Neuronal stem cell (in vitro differentiated cells): ENCODE results near the gene HTR3A.

Experiments used
- DNase-seq: peaks from one replicate; pipeline ENCODE4 v3.0.0-alpha.2; 2013; ENCODE audit warnings: low spot score
- H2AFZ ChIP-seq: one replicate; pipeline ENCODE4 v1.6.1; 2013; ENCODE audit warnings: mild to moderate bottlenecking, low read length, inconsistent platforms
- H2AK5ac ChIP-seq: 2 replicates; pipeline ENCODE4 v1.6.1; 2013; ENCODE audit warnings: low read depth, mild to moderate bottlenecking, inconsistent platforms, low read length, moderate library complexity, mixed read lengths
- H2BK120ac ChIP-seq: 2 replicates; pipeline ENCODE4 v1.6.1; 2013; ENCODE audit warnings: low read depth, mild to moderate bottlenecking, inconsistent platforms, low read length, moderate library complexity, mixed read lengths
- H2BK12ac ChIP-seq: one replicate; pipeline ENCODE4 v1.6.1; 2013; ENCODE audit warnings: low read length, inconsistent platforms
- H2BK15ac ChIP-seq: 2 replicates; pipeline ENCODE4 v1.6.1; 2013; ENCODE audit warnings: mild to moderate bottlenecking, low read length, inconsistent platforms, mixed read lengths
- H2BK5ac ChIP-seq: one replicate; pipeline ENCODE4 v1.6.1; 2013; ENCODE audit warnings: inconsistent platforms, mild to moderate bottlenecking, low read length, moderate library complexity
- H3K14ac ChIP-seq: one replicate; pipeline ENCODE4 v1.6.1; 2013; ENCODE audit warnings: low read length, inconsistent platforms
- H3K18ac ChIP-seq: 2 replicates; pipeline ENCODE4 v1.6.1; 2013; ENCODE audit warnings: low read length, inconsistent platforms
- H3K23ac ChIP-seq: 2 replicates; pipeline ENCODE4 v1.6.1; 2013; ENCODE audit warnings: low read depth, mild to moderate bottlenecking, mixed read lengths, low read length, inconsistent platforms; ENCODE audit not compliant: poor library complexity
- H3K27ac ChIP-seq: replicated peaks from 3 replicates; pipeline ENCODE4 v1.5.1; 2013; ENCODE audit warnings: low read length, inconsistent platforms
- H3K27me3 ChIP-seq, 3 experiments: 2 replicates each; pipeline ENCODE4 v1.6.1; 2013; ENCODE audit warnings: low read length in 3 of 3, mild to moderate bottlenecking in 2 of 3, inconsistent platforms in 1 of 3, low read depth in 1 of 3, mixed read lengths in 1 of 3, moderate library complexity in 1 of 3; ENCODE audit not compliant: control insufficient read depth in 3 of 3, insufficient read depth in 3 of 3
- H3K36me3 ChIP-seq, 2 donors: replicated peaks in 1 of 2; 2 replicates each; pipeline ENCODE4 v1.6.1; 2013; ENCODE audit warnings: low read length in 2 of 2; ENCODE audit not compliant: control insufficient read depth in 2 of 2, insufficient read depth in 2 of 2
- H3K4ac ChIP-seq: 2 replicates; pipeline ENCODE4 v1.6.1; 2013; ENCODE audit warnings: inconsistent platforms, mild to moderate bottlenecking, low read length, moderate library complexity
- H3K4me1 ChIP-seq, 2 donors: 1 replicate in 1 of 2; 2 replicates in 1 of 2; pipeline ENCODE4 v1.6.1; 2013; ENCODE audit warnings: low read length in 2 of 2, low read depth in 1 of 2; ENCODE audit not compliant: control insufficient read depth in 2 of 2, insufficient read depth in 1 of 2
- H3K4me2 ChIP-seq: one replicate; pipeline ENCODE4 v1.6.1; 2013; ENCODE audit warnings: mild to moderate bottlenecking, low read length, inconsistent platforms; ENCODE audit not compliant: insufficient read depth, poor library complexity, severe bottlenecking
- H3K4me3 ChIP-seq, 2 donors: 2 replicates each; pipeline ENCODE4 v1.5.1; 2013; ENCODE audit warnings: low read length in 2 of 2, mild to moderate bottlenecking in 2 of 2, inconsistent platforms in 1 of 2, moderate library complexity in 1 of 2
- H3K79me1 ChIP-seq: one replicate; pipeline ENCODE4 v1.6.1; 2013; ENCODE audit warnings: low read depth, mild to moderate bottlenecking, inconsistent platforms, low read length, moderate library complexity
- H3K9ac ChIP-seq: one replicate; pipeline ENCODE4 v1.6.1; 2013; ENCODE audit warnings: mild to moderate bottlenecking, low read depth, low read length, inconsistent platforms; ENCODE audit not compliant: poor library complexity
- H3K9me3 ChIP-seq, 2 donors: replicated peaks in 1 of 2; 2 replicates each; pipeline versions ENCODE3 to v1.6.1; 2013; ENCODE audit warnings: low read length in 2 of 2, mild to moderate bottlenecking in 2 of 2, inconsistent platforms in 1 of 2, low read depth in 1 of 2, mixed read lengths in 1 of 2, moderate library complexity in 1 of 2; ENCODE audit not compliant: control insufficient read depth in 2 of 2, insufficient read depth in 1 of 2
- H4K8ac ChIP-seq: one replicate; pipeline ENCODE4 v1.6.1; 2013; ENCODE audit warnings: low read depth, mild to moderate bottlenecking, inconsistent platforms, low read length, moderate library complexity
- H4K91ac ChIP-seq: one replicate; pipeline ENCODE4 v1.6.1; 2013; ENCODE audit warnings: low read length, low read depth, mild to moderate bottlenecking, inconsistent platforms; ENCODE audit not compliant: poor library complexity
- WGBS, 2 donors: extraction: QIAGEN DNeasy Blood & Tissue Kit; methylation state at CpG; one replicate each; pipeline ENCODE4 v1.1.7; 2013; ENCODE audit warnings: missing lambda C conversion rate in 2 of 2, mixed read lengths in 1 of 2; ENCODE audit not compliant: insufficient read length in 2 of 2, insufficient replicate concordance in 1 of 2; ENCODE audit errors: extremely low coverage in 2 of 2; 5-methylcytosine and 5-hydroxymethylcytosine counted together

The HTR3A gene

GRCh38 chr11:114000526-114000925 lies 25.6 kb downstream of the HTR3A start:
- Histone ChIP-seq H3K14ac (no peak overlapping the region), H3K4ac (no peak overlapping the region), H3K27ac (no peak overlapping the region), H3K4me2 (no peak overlapping the region), H2BK12ac (no peak overlapping the region), H3K27me3 (peaks cover 0 to 4% (median 0%) of the 10 kb centered on the region in 3 experiments), H3K23ac (no peak overlapping the region), H3K9ac (no peak overlapping the region), H2AK5ac (no peak overlapping the region), H2AFZ (no peak overlapping the region), H4K91ac (no peak overlapping the region), H2BK15ac (no peak overlapping the region), H3K4me3 (no peak overlapping the region), H4K8ac (no peak overlapping the region), H2BK120ac (no peak overlapping the region), H3K4me1 (peaks cover 3 to 10% of the 10 kb centered on the region in 2 donors), H3K79me1 (no peaks in the 10 kb centered on the region), H2BK5ac (no peak overlapping the region), H3K18ac (no peak overlapping the region), H3K36me3 (no peaks in the 10 kb centered on the region), H3K9me3 (no peaks in the 10 kb centered on the region)
- DNase-seq: no peak
- WGBS, 2 donors: no CpG with 5 or more reads among the region's 4 CpGs

- Histone ChIP-seq H2AK5ac (no peak overlapping the region), H3K23ac (no peak overlapping the region), H3K4me3 (no peak overlapping the region), H3K4me1 (peaks cover 3 to 10% of the 10 kb centered on the region in 2 donors), H3K9me3 (no peaks in the 10 kb centered on the region), H2BK120ac (no peak overlapping the region), H3K27me3 (peaks cover 0 to 4% (median 0%) of the 10 kb centered on the region in 3 experiments), H2BK5ac (no peak overlapping the region), H3K4me2 (no peak overlapping the region), H3K27ac (no peak overlapping the region), H2BK15ac (no peak overlapping the region), H3K18ac (peak overlapping the region; percentile 46), H3K36me3 (no peaks in the 10 kb centered on the region), H2BK12ac (no peak overlapping the region), H3K9ac (no peak overlapping the region), H3K4ac (no peak overlapping the region), H4K91ac (no peak overlapping the region), H3K14ac (no peak overlapping the region), H4K8ac (no peak overlapping the region), H3K79me1 (no peaks in the 10 kb centered on the region), H2AFZ (no peak overlapping the region)
- WGBS, 2 donors: no CpG with 5 or more reads among the region's 3 CpGs
- no peak for DNase-seq
These were observed 26.5 kb downstream of the HTR3A start for GRCh38 chr11:114001416-114001815.

- Histone ChIP-seq H4K91ac (no peak overlapping the region), H3K4me1 (no peaks in the 10 kb centered on the region), H3K9me3 (no peaks in the 10 kb centered on the region), H2BK120ac (no peak overlapping the region), H4K8ac (no peak overlapping the region), H3K23ac (no peak overlapping the region), H2BK15ac (no peak overlapping the region), H3K79me1 (no peaks in the 10 kb centered on the region), H2AFZ (no peak overlapping the region), H3K4me2 (no peak overlapping the region), H3K36me3 (no peaks in the 10 kb centered on the region), H3K14ac (no peak overlapping the region), H3K18ac (no peak overlapping the region), H3K4ac (no peak overlapping the region), H3K27me3 (peaks cover 0 to 7% (median 0%) of the 10 kb centered on the region in 3 experiments), H3K9ac (no peak overlapping the region), H3K4me3 (no peak overlapping the region), H2BK12ac (no peak overlapping the region), H3K27ac (no peak overlapping the region), H2BK5ac (no peak overlapping the region), H2AK5ac (no peak overlapping the region)
- DNase-seq: no peak
- no CpG with 5 or more reads among the region's 4 CpGs for WGBS, 2 donors
These were observed 33.4 kb downstream of the HTR3A start for GRCh38 chr11:114008331-114008730.

- no CpG with 5 or more reads among the region's 4 CpGs for WGBS, 2 donors
- Histone ChIP-seq H3K4ac (no peak overlapping the region), H2BK12ac (no peak overlapping the region), H3K14ac (no peak overlapping the region), H2AFZ (no peak overlapping the region), H3K27me3 (peaks cover 0 to 3% (median 0%) of the 10 kb centered on the region in 3 experiments), H3K23ac (no peak overlapping the region), H3K18ac (no peak overlapping the region), H2BK5ac (no peak overlapping the region), H3K4me3 (no peak overlapping the region), H4K91ac (no peak overlapping the region), H2BK120ac (no peak overlapping the region), H3K9me3 (no peaks in the 10 kb centered on the region), H3K4me2 (no peak overlapping the region), H2BK15ac (no peak overlapping the region), H3K27ac (no peak overlapping the region), H2AK5ac (no peak overlapping the region), H3K79me1 (no peaks in the 10 kb centered on the region), H3K36me3 (no peaks in the 10 kb centered on the region), H3K4me1 (peaks cover 0 to 2% of the 10 kb centered on the region in 2 donors), H3K9ac (no peak overlapping the region), H4K8ac (no peak overlapping the region)
- DNase-seq: no peak
These were observed 36.0 kb downstream of the HTR3A start for GRCh38 chr11:114010931-114011330.
